ENCODE data around the gene DUOXA2.

The DUOXA2 gene

DNA sequence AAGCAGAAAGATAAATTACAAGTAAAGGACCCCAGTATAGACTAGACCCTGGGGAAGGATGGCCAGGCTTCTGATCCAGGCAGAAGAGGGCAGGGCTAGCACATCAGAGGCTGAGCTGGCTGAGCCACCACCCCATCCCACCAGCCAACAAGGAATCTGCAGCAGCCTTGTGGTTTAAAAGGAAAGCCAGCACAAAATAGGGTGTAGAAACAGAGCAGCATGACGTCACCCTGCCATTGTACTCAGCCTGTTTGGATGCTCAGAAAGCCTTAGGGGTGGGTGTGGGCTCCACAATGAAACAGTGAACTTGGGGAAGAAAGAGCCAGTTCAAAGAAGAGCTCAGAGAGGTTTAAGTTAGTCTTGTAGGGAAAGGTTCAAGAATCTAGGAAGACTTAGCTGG is 43.8 kb downstream of the DUOXA2 start:
- H3K36me3 ChIP-seq (ENCODE audit: control insufficient read depth in 2 of 2, insufficient read depth in 1 of 2, low read length in 2 of 2), result no peaks in the 10 kb centered on the region
- TF ChIP-seq ZNF202 (tag by site-specific recombination; IDR thresholded peaks at IDR 0.05; ENCODE audit: borderline replicate concordance), result no peak
- peak; percentile 85 for TF ChIP-seq KLF9 (tag by site-specific recombination; IDR thresholded peaks at IDR 0.05; ENCODE audit: low read depth)
- TF ChIP-seq ZNF629 (tag by site-specific recombination; IDR thresholded peaks at IDR 0.05), result peak; percentile 66
- TF ChIP-seq, protein P1, sequence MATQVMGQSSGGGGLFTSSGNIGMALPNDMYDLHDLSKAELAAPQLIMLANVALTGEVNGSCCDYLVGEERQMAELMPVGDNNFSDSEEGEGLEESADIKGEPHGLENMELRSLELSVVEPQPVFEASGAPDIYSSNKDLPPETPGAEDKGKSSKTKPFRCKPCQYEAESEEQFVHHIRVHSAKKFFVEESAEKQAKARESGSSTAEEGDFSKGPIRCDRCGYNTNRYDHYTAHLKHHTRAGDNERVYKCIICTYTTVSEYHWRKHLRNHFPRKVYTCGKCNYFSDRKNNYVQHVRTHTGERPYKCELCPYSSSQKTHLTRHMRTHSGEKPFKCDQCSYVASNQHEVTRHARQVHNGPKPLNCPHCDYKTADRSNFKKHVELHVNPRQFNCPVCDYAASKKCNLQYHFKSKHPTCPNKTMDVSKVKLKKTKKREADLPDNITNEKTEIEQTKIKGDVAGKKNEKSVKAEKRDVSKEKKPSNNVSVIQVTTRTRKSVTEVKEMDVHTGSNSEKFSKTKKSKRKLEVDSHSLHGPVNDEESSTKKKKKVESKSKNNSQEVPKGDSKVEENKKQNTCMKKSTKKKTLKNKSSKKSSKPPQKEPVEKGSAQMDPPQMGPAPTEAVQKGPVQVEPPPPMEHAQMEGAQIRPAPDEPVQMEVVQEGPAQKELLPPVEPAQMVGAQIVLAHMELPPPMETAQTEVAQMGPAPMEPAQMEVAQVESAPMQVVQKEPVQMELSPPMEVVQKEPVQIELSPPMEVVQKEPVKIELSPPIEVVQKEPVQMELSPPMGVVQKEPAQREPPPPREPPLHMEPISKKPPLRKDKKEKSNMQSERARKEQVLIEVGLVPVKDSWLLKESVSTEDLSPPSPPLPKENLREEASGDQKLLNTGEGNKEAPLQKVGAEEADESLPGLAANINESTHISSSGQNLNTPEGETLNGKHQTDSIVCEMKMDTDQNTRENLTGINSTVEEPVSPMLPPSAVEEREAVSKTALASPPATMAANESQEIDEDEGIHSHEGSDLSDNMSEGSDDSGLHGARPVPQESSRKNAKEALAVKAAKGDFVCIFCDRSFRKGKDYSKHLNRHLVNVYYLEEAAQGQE (tag by site-specific recombination; IDR thresholded peaks at IDR 0.05), result no peak
- no peak for TF ChIP-seq ZBTB48 (tag by site-specific recombination; IDR thresholded peaks at IDR 0.05)
- TF ChIP-seq, protein P2, sequence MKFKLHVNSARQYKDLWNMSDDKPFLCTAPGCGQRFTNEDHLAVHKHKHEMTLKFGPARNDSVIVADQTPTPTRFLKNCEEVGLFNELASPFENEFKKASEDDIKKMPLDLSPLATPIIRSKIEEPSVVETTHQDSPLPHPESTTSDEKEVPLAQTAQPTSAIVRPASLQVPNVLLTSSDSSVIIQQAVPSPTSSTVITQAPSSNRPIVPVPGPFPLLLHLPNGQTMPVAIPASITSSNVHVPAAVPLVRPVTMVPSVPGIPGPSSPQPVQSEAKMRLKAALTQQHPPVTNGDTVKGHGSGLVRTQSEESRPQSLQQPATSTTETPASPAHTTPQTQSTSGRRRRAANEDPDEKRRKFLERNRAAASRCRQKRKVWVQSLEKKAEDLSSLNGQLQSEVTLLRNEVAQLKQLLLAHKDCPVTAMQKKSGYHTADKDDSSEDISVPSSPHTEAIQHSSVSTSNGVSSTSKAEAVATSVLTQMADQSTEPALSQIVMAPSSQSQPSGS (tag by site-specific recombination; IDR thresholded peaks at IDR 0.05; ENCODE audit: low read depth), result peak; percentile 90
- peak; percentile 52; the same call in 1 of the 2 replicates for TF ChIP-seq ZBTB17 (tag by site-specific recombination; IDR thresholded peaks at IDR 0.05)
- TF ChIP-seq ZNF600 (tag by site-specific recombination; IDR thresholded peaks at IDR 0.05), result 0 out of 2 replicates have a peak, but pooled peaks have one; percentile 25
- TF ChIP-seq YY2 (tag by site-specific recombination; IDR thresholded peaks at IDR 0.05), result no peak
- no peak for TF ChIP-seq KLF10 (tag by site-specific recombination; IDR thresholded peaks at IDR 0.05)
- no peak for TF ChIP-seq ZNF140 (tag by site-specific recombination; IDR thresholded peaks at IDR 0.05)
- TF ChIP-seq KLF1 (tag by site-specific recombination; IDR thresholded peaks at IDR 0.05), result peak; percentile 88
- 0 out of 2 replicates have a peak, but pooled peaks have one; percentile 10 for TF ChIP-seq PRDM10 (tag by site-specific recombination; IDR thresholded peaks at IDR 0.05)
- TF ChIP-seq BCL11B (tag by site-specific recombination; IDR thresholded peaks at IDR 0.05; ENCODE audit: low read depth), result no peak
- no peak for TF ChIP-seq ZNF266 (tag by site-specific recombination; IDR thresholded peaks at IDR 0.05; ENCODE audit: low read depth)
- no peak for TF ChIP-seq ZNF121 (tag by site-specific recombination; IDR thresholded peaks at IDR 0.05)
- peak; percentile 55 for TF ChIP-seq SP7 (tag by site-specific recombination; IDR thresholded peaks at IDR 0.05)
- TF ChIP-seq PRDM2 (tag by site-specific recombination; IDR thresholded peaks at IDR 0.05; ENCODE audit: borderline replicate concordance), result no peak
- no peak for TF ChIP-seq ZNF354C (tag by site-specific recombination; IDR thresholded peaks at IDR 0.05; ENCODE audit: borderline replicate concordance, low read depth)
- peak; percentile 54 for TF ChIP-seq ZBTB21 (tag by site-specific recombination; IDR thresholded peaks at IDR 0.05)
- no peaks in the 10 kb centered on the region for H3K9me3 ChIP-seq (ENCODE audit: control insufficient read depth, insufficient read depth, low read depth, low read length)
- no peak overlapping the region for H3K4me3 ChIP-seq (ENCODE audit: low read depth, low read length)
- ChIA-PET POLR2A (interaction anchor here (0.8 kb wide), 1 partner anchor 30 kb away, joined by 3 read pairs; the partner anchor contains the start of gene SHF), CTCF (interaction anchor here (0.6 to 1.7 kb wide), 4 partner anchors 31 to 115 kb away, joined by 3 to 6 read pairs (median 4); no protein-coding TSS in a partner anchor)
- no peaks in the 10 kb centered on the region for H3K4me1 ChIP-seq (ENCODE audit: control insufficient read depth, insufficient read depth, low read length)
- H3K27ac ChIP-seq (ENCODE audit: extremely low read depth, low read depth, low read length), result no peak overlapping the region

Measured in HEK293 (cell line).